ENCODE data around the gene MYO3B.
"Not testable (repeated sequence)": the region's sequence is repeated elsewhere in the genome, so short reads cannot be mapped to it uniquely, and the experiment has no call there.

Gene MYO3B

DNA sequence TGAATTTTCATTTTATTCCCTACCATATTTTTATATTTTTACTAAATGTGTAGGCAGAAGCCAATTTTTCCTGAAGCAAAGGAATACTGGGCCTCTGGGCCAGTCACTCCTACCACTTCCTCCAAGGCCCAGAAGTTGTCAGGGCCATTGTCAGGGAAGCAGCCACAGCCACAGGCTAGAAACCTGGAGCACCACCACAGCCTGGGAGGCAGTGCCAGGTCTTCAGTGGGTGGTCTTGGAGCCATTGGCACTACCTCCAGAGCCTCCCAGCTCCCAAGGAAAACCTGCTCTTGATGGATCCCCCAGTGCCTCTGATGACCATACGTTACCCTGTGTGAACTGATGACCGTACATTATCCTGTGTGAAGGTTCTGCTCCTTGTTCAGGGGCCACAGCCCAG, 401.6 kb downstream of the MYO3B start:
- DNase-seq: no peak

DNA sequence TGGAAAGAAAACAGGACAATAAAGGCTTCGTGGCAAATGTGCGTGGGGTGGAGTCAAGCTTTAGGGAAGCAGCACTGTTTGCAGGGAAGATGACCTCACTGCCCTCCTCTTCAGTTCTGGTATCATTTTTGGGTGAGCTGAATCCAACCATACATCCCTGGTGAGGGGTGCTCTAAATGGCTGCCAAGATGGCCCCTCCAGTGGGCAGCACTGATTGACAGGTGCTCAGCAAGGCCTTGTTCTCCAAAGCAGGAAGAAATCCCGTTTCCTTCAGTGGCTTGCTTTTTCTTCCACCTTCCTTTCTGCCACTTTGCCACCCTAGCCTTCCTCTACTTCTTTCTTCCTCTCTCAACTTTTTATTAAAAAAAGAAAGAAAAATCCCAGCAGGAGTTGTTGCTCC, 404.4 kb downstream of the MYO3B start:
- no peak for DNase-seq

DNA sequence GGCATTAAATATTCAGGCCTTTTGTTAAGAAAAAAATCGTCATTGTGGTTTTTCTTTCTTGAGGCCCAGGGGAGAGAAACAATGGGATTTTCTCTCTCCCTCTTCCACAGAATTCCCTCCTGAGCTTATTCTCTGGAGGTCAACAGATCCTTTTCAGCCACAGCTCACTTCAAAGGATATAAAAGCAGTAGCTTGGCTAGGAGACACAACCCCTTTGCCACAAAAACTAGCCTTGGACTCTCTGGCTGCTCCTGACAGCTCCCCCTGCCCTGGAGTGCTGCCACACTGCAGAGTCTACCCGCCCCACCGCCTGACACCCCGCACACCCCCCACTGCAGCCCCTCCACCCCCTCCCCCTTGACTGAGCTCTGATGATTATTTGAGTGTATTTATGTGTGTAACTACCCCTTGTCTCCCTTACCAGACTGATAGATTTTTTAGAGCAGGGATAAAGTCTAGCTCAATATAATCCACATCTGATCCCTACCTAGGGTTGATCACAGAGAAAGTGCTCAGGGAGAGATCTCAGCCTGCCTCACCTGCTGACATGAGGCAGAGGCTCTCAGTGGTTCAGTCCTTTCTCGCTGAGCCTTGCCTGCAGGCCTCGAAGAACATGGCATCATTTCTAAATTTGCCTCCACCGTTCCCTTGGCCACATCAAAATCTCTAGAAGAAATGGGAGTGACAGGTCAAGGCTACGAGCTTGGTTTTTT, 405.0 kb downstream of the MYO3B start:
- DNase-seq: no peak

DNA sequence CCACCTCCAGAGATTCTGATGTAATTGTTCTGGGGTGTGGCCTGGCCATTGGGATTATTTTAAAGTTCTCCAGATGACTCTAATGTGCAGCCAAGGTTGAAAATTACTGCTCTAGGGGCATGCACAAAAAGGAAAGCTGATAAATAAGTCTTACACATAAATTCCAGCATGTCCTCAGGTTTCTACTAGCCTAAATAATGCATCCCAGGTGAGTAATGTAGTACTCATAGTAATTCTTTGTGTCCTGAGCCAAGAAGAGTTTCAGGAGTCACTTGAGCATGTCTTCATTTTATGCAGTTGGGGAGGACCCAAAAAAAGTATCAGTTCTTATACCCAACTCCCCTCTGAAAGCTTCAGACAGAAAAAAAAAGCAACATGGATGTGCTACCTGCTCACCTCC, 407.1 kb downstream of the MYO3B start:
- no peak for DNase-seq

DNA sequence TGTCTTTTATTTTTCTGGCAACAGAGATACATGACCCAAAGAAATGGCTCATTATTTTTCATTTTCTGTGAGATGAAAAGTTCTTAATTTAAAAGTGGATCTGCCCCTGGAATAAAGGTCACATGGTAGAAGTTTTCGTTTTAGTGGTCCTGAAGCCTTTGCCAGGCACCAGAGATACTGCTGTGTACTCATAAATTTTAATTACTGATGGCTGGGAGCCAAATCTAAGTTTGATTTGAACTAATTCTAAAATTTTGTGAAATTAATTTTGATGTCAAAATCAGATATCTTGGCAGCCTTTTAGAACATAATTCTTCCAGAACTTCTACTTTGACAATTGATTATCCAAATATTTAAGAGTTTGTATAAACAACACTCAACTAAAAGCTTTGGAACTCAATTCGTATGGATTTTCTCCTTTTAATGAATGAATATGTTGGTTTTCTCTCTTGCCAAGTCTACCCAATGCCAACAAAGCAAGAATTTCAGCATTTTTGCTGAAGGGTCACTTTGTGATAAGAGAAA, 408.7 kb downstream of the MYO3B start:
- no peak for DNase-seq

DNA sequence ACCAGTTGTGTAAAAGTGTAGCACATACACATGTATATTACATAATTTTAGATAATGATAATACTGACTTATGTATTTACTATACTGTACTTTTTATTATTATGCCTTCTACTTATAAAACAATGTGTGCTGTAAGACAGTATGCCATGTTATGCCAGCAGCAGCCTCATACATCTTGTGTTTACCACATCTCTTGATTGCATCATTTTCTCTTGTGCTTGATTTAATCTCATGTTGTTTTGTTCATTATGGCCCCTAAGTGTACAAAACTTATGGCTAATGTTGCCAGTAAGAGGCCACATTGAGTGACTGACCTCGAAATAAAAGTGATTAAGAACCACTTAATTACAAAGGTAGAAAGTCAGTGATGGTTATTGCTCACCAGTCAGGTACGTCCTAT, 409.2 kb downstream of the MYO3B start:
- no peak for DNase-seq

DNA sequence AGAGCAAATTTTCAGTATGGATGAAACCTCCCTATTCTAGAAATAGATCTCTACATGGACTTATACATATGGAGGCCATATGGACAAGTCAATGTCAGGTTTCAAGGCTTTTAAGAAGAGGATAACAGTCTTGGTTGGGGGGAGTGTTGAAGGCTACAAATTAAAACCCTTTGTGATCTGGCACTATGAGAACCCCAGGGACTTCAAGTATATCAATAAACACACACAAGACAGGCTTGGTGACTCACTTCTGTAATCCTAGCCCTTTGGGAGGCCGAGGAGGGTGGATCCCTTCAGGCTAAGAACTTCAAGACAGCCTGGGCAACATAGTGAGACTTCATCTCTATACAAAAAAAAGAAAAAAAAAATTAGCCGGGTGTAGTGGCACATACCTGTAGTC, 410.0 kb downstream of the MYO3B start:
- no peak for DNase-seq

DNA sequence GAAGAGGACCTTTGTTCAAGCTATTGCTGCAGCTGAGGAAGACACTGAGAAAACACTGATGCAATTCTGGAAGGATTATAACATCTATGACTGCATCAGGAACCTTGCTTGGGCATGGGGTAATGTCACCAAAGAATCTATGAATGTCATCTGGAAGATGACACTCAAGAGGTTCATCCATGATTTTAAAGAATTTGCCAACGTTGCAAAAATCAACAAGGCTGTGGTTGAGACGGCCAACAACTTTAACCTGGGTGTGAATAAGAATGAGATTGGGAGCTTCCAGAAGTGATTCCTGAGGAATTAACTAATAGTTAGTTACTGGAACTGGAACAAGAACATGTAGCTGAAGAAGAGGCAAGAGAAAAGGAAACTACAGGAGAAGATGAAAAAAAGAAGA, 410.8 kb downstream of the MYO3B start:
- DNase-seq: no peak

DNA sequence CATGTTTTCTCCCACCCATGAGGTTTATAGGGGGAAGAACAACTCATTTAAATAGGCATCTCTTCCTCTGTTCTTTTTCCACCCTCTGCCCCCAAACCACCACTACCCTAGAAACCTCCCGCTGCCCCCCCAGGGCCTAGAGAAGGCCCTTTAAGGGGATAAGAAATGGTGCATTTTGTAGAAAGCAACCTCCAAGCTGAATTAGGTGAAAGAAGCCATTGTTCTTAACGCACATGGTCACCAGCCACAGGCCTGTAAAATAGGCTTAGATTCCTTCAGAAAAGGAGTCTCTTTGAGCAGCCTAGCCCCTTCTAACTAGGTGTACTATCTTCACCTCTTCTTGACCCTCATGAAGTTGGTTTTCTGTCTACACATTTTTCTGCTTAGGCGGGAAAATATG, 418.6 kb downstream of the MYO3B start:
- DNase-seq: no peak

DNA sequence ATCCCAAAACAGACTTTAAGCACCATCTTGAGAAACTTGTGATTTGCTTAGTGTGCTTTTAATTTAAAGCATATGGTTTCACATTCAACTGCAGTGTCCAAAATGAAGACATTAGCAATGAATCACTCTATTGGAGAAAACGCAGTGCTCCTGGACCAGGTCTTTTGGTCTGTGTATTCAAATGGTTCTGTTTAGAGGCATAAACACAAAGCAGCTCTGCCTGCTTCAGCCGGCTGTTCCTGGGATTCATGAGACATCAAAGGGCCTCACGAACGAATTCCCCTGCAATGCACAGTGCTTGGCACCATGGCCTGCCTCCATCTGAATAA, 420.1 kb downstream of the MYO3B start:
- DNase-seq: no peak

DNA sequence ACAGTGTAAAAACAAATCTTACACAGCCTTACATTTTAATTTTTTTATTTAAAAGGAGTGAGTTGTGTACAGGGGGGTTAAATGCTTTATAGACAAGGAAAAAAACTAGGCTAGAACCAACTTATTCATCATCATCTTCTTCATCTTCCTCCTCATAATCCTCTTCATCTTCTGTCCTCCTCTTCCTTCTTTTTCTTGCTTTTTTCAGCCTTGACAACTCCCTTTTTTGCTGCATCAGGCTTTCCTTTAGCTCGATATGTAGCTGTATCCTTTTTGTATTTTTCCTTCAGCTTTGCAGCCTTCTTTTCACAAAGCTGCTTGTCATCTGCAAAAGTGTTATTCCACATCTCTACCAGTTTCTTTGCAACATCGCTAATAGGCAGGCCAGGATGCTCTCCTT, 423.5 kb downstream of the MYO3B start:
- no peak for DNase-seq

DNA sequence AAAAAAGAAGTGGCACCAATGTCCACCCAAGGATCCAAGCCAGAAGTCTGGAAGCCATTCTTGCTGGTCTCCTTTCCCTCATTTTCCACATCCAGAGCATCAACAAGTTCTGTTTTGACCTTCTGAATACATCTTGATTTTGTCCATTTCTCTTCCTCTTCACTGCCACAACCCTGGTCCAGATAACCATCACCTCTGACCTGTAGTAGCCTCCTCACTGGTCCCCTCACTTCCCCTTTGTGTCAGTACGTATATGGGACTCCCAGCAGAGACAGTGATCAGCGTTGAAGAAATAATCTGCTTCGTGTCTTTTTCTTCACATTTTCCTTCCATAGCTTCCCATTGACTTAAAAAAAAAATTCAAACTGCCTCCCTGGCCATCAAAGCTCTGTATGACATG, 427.9 kb downstream of the MYO3B start:
- DNase-seq: no peak

DNA sequence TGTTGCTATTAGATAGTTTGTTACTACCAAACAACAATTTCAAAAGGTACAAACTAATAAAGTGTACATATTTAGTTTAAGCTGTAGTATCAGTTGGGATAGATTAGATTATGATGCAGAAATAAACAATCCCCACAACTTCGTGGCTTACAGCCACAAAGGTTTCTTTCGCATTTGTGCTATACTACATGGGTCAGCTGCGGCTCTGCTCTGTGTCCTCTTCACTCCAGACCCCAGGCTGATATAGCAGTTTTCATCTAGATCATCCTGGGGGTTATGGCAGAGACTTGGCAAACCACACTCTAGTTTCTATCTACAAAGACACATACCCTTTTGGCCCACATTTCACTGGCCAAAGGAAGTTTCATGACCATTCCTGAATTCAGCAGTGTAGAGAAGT, 429.2 kb downstream of the MYO3B start:
- DNase-seq: no peak

DNA sequence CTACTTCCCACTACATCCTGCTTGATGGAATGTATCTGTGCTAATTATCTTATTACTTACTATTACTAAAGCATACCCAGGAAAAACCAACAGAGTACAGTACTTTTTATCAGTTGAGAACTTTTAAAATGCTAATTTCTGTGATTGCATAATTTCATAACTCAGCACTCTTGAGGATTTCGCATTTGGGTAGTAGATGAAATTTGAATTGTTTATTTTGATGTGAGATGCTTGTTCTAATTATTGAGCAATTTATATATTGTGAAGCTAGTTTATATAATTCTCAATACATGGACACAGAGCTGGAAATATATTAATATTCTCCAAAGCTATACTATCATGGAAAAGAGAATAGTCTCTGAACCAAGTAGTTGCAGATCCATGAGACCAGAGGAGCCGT, 432.7 kb downstream of the MYO3B start:
- no peak for DNase-seq

DNA sequence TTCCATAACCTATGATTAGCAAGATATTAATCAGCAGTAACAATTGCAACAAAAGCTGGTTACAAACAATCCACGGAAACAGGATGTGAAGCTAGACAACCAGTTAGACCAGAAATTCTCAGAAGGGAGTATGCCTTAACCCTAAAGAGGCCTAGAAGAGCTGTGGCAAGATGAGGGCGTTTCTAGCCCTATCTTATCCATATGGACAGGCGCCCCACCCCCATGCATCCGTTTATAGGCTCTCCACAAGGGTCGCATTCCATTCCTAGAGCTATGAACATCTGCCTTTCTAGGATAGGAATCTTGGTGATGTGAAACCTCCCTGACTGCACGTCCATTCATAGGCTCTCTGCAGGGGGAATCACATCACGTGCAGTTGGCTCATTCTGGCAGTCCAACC, 441.0 kb downstream of the MYO3B start:
- not testable (repeated sequence) for DNase-seq

DNA sequence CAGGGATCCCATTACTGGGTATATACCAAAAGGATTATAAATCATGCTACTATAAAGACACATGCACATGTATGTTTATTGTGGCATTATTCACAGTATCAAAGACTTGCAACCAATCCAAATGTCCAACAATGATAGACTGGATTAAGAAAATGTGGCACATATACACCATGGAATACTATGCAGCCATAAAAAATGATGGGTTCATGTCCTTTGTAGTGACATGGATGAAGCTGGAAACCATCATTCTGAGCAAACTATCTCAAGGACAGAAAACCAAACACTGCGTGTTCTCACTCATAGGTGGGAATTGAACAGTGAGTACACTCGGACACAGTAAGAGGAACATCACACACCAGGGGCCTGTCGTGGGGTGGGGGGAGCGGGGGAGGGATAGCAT, 457.1 kb downstream of the MYO3B start:
- not testable (repeated sequence) for DNase-seq

DNA sequence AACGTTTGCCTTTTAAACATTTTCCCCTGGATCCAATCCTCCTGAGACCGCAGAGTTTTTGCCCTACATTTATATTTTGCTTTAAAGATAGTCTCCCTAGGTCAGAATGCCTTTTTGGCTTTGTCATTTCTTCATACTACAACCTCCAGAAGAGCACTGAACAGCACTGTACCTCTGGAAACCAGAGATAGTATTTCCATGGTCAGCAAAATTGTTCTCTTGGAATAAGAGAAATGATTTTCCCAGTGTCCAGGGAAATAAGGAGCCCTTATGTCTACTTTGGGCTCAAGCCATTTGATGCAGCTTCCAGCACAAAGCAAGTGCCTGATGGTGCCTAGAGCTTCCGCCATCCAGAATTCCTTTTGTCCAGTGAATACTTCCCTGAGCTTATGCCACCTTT, 461.7 kb downstream of the MYO3B start:
- DNase-seq: no peak

DNA sequence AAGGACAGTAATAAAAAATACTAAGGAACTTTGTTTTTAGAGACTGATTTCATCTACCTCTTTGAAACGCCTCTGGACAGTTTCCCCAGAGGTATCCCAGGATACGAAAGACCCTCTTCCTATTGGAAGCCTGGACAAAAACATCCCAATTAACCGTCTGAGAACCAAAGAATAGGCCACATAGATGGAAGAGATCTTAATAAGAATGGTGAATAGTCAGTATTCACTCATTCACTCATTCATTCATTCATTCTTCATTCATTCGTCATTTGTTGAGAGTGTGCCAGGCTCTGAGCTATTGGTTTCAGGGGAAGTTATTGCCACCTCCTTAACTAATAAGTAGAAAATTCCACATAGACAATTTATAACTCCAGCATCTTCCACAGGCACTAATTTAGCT, 464.0 kb downstream of the MYO3B start:
- no peak for DNase-seq

DNA sequence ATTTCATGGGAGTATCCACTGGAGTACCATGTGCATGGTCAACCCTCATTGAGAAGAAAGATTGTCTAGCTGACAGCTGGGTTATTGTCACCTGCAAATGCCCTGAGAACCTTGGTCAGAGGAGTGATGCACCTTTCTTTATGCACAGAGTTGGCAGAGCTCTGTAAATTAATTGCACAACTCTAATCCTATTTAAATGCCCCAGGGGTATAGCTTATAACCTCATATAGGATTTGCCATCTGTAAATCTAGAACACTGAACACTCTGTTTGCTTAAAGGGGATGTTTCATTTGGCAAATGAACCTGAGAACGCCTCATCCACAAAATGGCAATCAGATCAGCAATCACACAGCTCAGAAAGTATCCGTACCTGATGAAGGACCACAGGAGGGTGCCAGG, 465.4 kb downstream of the MYO3B start:
- no peak for DNase-seq

DNA sequence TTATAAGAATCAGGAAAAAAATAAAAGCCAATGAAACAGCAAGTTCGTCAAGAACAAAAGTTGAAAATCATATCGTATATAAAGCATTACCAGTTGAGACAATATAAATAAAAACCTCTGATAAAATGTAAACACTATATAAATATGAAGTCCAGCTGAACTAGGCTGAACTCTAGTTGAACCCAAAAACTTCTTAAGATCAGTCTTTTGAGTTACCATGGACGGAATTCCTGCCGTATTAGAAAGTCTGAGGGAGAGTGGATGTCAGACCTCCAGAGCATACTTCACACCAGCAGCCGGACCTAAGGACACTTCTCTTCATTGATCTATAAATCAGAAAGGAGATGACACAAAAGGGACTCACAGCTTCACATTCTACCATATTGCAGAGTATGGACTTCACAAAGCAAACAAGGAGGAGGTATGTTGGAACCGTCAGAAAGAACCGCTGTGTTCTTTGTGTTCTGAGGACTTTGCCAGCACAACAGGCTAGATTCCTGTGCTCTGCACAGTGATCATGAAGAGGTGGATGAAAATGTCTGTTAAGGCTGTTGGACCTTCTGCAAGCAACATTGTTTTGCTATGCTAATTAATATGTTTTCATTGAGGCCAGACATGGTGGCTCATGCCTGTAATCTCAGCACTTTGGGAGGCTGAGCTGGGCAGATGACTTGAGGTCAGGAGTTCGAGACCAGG, 469.9 kb downstream of the MYO3B start:
- no peak for DNase-seq

DNA sequence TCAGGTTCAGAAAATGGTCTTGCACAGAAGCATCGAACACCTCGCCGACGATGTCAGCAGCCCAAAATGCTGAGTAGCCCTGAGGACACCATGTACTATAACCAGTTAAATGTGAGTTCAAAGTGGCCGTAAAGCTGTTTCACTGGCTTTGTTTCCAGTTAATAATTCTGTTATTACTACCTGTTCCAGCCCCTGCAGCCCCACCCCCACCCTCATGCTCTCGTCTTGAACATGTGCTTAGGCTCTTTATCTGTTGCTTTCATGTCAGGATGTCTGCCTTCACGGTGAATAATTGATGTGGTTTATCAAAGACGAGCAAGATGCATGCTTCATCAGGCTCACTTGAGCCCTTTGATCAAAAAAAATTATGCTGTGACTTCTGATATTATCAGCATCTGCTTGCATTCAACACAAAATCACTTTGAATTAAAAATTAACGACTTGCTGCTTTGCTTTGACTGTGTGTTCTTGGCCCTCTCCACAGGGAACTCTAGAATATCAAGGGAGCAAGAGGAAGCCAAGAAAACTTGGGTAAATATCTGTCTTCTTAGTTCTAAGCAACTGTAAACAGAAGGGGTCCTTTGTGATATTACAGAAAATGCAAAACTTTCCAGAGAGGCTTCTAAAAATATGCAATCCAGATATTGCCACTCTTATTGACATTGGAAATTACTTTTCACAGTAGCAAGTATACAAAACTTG, 473.8 kb downstream of the MYO3B start:
- no peak for DNase-seq

DNA sequence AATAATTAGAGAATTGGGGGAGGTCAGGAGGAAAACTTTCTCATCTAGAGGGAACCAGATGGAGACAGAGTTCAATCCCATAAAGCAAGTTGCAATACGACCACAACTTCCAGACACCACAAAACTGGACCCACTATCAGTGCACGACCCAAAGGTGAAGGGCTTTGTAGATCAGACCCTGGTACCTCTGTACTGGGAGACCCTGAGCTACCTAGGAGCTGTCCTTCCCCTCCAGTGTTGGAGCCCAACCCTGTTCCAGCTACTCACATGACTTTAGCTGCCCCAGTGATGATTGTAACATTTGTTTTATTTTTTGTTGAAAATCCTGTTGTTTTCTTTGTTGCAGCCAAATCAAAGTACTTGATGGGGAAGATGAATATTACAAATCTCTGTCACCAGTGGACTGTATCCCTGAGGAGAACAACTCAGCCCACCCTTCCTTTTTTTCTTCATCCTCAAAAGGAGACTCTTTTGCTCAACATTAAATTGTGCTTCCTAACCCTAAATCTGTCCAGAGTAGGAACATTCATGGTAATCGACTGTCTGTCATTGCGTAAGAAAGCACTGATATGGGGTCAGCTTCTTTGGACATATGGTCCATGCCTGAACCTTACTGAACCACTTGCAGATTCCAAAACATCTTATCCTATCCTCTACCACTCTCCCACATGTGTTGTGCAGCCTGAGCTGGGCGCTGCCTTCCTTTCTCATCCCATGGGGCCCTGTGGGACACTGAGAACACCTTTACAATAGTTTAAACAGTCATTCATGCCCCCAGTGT, 474.9 kb downstream of the MYO3B start:
- no peak for DNase-seq

DNA sequence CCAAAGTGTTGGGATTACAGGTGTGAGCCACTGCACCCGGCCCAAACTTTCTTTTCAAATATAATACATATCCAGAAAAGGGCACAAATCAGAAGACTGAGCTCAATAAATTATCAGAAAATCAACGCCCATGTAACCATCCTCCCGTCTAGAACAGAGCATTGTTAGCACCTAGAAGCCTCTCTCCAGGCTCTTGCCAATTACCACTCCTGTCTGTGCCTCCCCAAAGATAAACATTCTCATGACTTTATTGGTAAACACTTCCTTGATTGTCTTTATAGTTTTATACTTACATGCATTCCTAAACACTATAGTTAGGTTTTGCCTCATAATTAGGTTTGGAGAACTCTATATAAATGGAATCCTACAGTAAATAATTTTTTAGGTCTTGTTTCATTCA, 478.7 kb downstream of the MYO3B start:
- no peak for DNase-seq
